GF-D8 (cell line): ENCODE measurements around the gene RNF111.
"Not testable (repeated sequence)": the region's sequence is repeated elsewhere in the genome, so short reads cannot be mapped to it uniquely, and the experiment has no call there.

Experiments used
- DNase-seq: peaks from one replicate; lab custom pipeline; 2025; lab: John Stamatoyannopoulos, UW

RNF111 gene

GRCh38 chr15:59000251-59000650 is 12.8 kb downstream of the RNF111 start:
- DNase-seq, result not testable (repeated sequence)

- no peak for DNase-seq
Measured at GRCh38 chr15:59001946-59002345, 14.5 kb downstream of the RNF111 start.

GRCh38 chr15:59002418-59002859 is 15.0 kb downstream of the RNF111 start:
- peak; percentile 91 for DNase-seq

GRCh38 chr15:59005579-59005978 is 18.1 kb downstream of the RNF111 start:
- DNase-seq, result no peak

GRCh38 chr15:59008086-59008485 is 20.6 kb downstream of the RNF111 start:
- no peak for DNase-seq

- no peak for DNase-seq
Measured at GRCh38 chr15:59011262-59011952, 23.9 kb downstream of the RNF111 start.

GRCh38 chr15:59013246-59013873 is 25.9 kb downstream of the RNF111 start:
- no peak for DNase-seq

GRCh38 chr15:59014068-59014467 is 26.6 kb downstream of the RNF111 start:
- no peak for DNase-seq

- no peak for DNase-seq
Measured at GRCh38 chr15:59017449-59017848, 30.0 kb downstream of the RNF111 start.

GRCh38 chr15:59018833-59019232 is 31.4 kb downstream of the RNF111 start:
- DNase-seq, result no peak

GRCh38 chr15:59020322-59020721 is 32.9 kb downstream of the RNF111 start:
- DNase-seq, result no peak

- DNase-seq, result no peak
Measured at GRCh38 chr15:59022188-59022587, 34.7 kb downstream of the RNF111 start.

GRCh38 chr15:59026207-59026606 is 38.7 kb downstream of the RNF111 start:
- no peak for DNase-seq

GRCh38 chr15:59028387-59028955 is 41.0 kb downstream of the RNF111 start:
- no peak for DNase-seq

GRCh38 chr15:59029554-59029953 is 42.1 kb downstream of the RNF111 start:
- no peak for DNase-seq

GRCh38 chr15:59035201-59035600 is 47.7 kb downstream of the RNF111 start:
- DNase-seq, result no peak

GRCh38 chr15:59039225-59039624 is 51.8 kb downstream of the RNF111 start:
- no peak for DNase-seq

- no peak for DNase-seq
Measured at GRCh38 chr15:59042041-59042440, 54.6 kb downstream of the RNF111 start.

- no peak for DNase-seq
Measured at GRCh38 chr15:59048897-59049296, 61.4 kb downstream of the RNF111 start.

- DNase-seq, result peak; percentile 35
Measured at GRCh38 chr15:59051873-59052861, 64.7 kb downstream of the RNF111 start.

- DNase-seq, result no peak
Measured at GRCh38 chr15:59052915-59053407, 65.5 kb downstream of the RNF111 start.

GRCh38 chr15:59053482-59053881 is 66.0 kb downstream of the RNF111 start:
- DNase-seq, result no peak
